GM23338 (cell line): ENCODE data around the gene PELI3. TPM values are rescaled to one million over a fixed set of nuclear protein-coding genes. Genes with fewer than 3 reads are reported as not detected.

Experiments used
- ATAC-seq: fragments of 200-7000 bp; cut with Tn5 transposase; 3 replicates; pipeline ENCODE4 v1.9.1; 2020
- DNase-seq: peaks from one replicate; pipeline ENCODE4 v3.0.0-alpha.2; 2015; ENCODE audit warnings: low spot score
- H2AFZ ChIP-seq: fragments of 200-600 bp; sonication (generic); 2 replicates; pipeline ENCODE4 v1.8.0; 2016; ENCODE audit warnings: antibody characterized with exemption, mild to moderate bottlenecking, moderate library complexity
- H3F3A ChIP-seq: fragments of 200-600 bp; sonication (generic); replicated peaks from 2 replicates; pipeline ENCODE4 v1.8.0; 2017; ENCODE audit warnings: antibody characterized with exemption, mixed run types, low read depth
- H3K27ac ChIP-seq: fragments of 200-600 bp; sonication (generic); 2 replicates; pipeline ENCODE4 v1.6.1; 2016; ENCODE audit warnings: low read depth
- H3K27me3 ChIP-seq: fragments of 200-600 bp; sonication (generic); 2 replicates; pipeline ENCODE4 v1.8.0; 2016; ENCODE audit warnings: mild to moderate bottlenecking, mixed run types, moderate library complexity; ENCODE audit not compliant: insufficient read depth
- H3K36me3 ChIP-seq: fragments of 200-600 bp; sonication (generic); 2 replicates; pipeline ENCODE4 v1.8.0; 2016; ENCODE audit warnings: mild to moderate bottlenecking; ENCODE audit not compliant: insufficient read depth
- H3K4me1 ChIP-seq: fragments of 200-600 bp; sonication (generic); 2 replicates; pipeline ENCODE4 v1.8.0; 2016; ENCODE audit warnings: mild to moderate bottlenecking, moderate library complexity; ENCODE audit not compliant: insufficient read depth
- H3K4me2 ChIP-seq: fragments of 200-600 bp; sonication (generic); 2 replicates; pipeline ENCODE4 v1.7.1; 2017; ENCODE audit warnings: mixed run types
- H3K4me3 ChIP-seq: fragments of 200-600 bp; sonication (generic); 2 replicates; pipeline ENCODE4 v1.6.1; 2016; ENCODE audit warnings: mixed run types
- H3K79me2 ChIP-seq: fragments of 200-600 bp; sonication (generic); replicated peaks from 2 replicates; pipeline ENCODE4 v1.8.0; 2017; ENCODE audit warnings: mild to moderate bottlenecking; ENCODE audit not compliant: insufficient read depth
- H3K9me2 ChIP-seq: fragments of 200-600 bp; sonication (generic); 2 replicates; pipeline ENCODE4 v1.8.0; 2017; ENCODE audit not compliant: insufficient read depth
- H4K20me1 ChIP-seq: fragments of 200-600 bp; sonication (generic); replicated peaks from 2 replicates; pipeline ENCODE4 v1.8.0; 2017; ENCODE audit warnings: mild to moderate bottlenecking; ENCODE audit not compliant: insufficient read depth
- H3K27ac Mint-ChIP-seq: 2 replicates; pipeline ENCODE4 v1.8.0; 2020; ENCODE audit warnings: inconsistent platforms, mild to moderate bottlenecking, moderate library complexity, mixed read lengths
- H3K27me3 Mint-ChIP-seq: 3 replicates; pipeline ENCODE4 v1.8.0; 2022; ENCODE audit warnings: low read depth, mild to moderate bottlenecking, moderate library complexity, mixed read lengths, inconsistent platforms; ENCODE audit not compliant: insufficient read depth, poor library complexity
- H3K36me3 Mint-ChIP-seq: 3 replicates; pipeline ENCODE4 v1.8.0; 2021; ENCODE audit warnings: low read depth, mild to moderate bottlenecking, inconsistent platforms, moderate library complexity, mixed read lengths
- H3K4me1 Mint-ChIP-seq: 3 replicates; pipeline ENCODE4 v1.8.0; 2020; ENCODE audit warnings: mild to moderate bottlenecking, inconsistent platforms, mixed read lengths
- H3K4me3 Mint-ChIP-seq: 3 replicates; pipeline ENCODE4 v1.8.0; 2021; ENCODE audit warnings: moderate library complexity, mild to moderate bottlenecking, inconsistent platforms, mixed read lengths
- H3K9me3 Mint-ChIP-seq: 3 replicates; pipeline ENCODE4 v1.8.0; 2020; ENCODE audit warnings: moderate library complexity, mild to moderate bottlenecking, inconsistent platforms, mixed read lengths
- CREB1 ChIP-seq: fragments of 250-450 bp; sonication (Bioruptor Pico); IDR thresholded peaks from 2 replicates; pipeline ENCODE4 v1.5.0; 2020; ENCODE audit warnings: low read depth, mild to moderate bottlenecking, moderate library complexity
- EZH2 ChIP-seq: fragments of 200-600 bp; sonication (generic); IDR thresholded peaks from one replicate; pipeline ENCODE4 v1.8.0; 2017; ENCODE audit warnings: antibody characterized with exemption, mild to moderate bottlenecking, low read depth; ENCODE audit not compliant: unreplicated experiment
- EZH2phosphoT487 ChIP-seq: fragments of 200-600 bp; sonication (generic); IDR thresholded peaks from one replicate; pipeline ENCODE4 v1.8.1; 2018; ENCODE audit warnings: antibody characterized with exemption; ENCODE audit not compliant: unreplicated experiment
- JUNB ChIP-seq: IDR thresholded peaks from one replicate; pipeline ENCODE4 v1.6.1; 2016; ENCODE audit warnings: antibody characterized with exemption; ENCODE audit not compliant: unreplicated experiment
- POLR2AphosphoS5 ChIP-seq: IDR thresholded peaks from 2 replicates; pipeline ENCODE4 v1.6.1; 2016; ENCODE audit warnings: antibody characterized with exemption, low read depth
- STAT1 ChIP-seq: IDR thresholded peaks from one replicate; pipeline ENCODE4 v1.6.1; 2016; ENCODE audit warnings: antibody characterized with exemption; ENCODE audit not compliant: unreplicated experiment
- ZNF331 ChIP-seq: fragments of 250-450 bp; sonication (Bioruptor Pico); IDR thresholded peaks from 2 replicates; pipeline ENCODE4 v1.5.0; 2020; ENCODE audit warnings: low read depth, mild to moderate bottlenecking, moderate library complexity
- polyA plus RNA-seq: library from polyadenylated mRNA; unstranded; fragments of >200 nt; fragmentation: Nextera tagmentation; extraction: Ambion mirVana; gene quantifications from 2 replicates; pipeline ENCODE4 v1.2.1, GENCODE V29; 2016
- total RNA-seq: library from RNA; depleted of rRNA; stranded (reverse); fragments of >200 nt; shearing (Covaris generic); gene quantifications from 2 replicates; pipeline ENCODE4 v1.2.3, GENCODE V29; 2014
- TF ChIP-seq, protein P1 (sequence below): fragments of 250-450 bp; sonication (Bioruptor Pico); IDR thresholded peaks from 2 replicates; pipeline ENCODE4 v1.5.0; 2020; ENCODE audit warnings: mild to moderate bottlenecking, moderate library complexity
- TF ChIP-seq, protein P2 (sequence below): IDR thresholded peaks from one replicate; pipeline ENCODE4 v1.6.1; 2018; ENCODE audit warnings: antibody characterized with exemption; ENCODE audit not compliant: unreplicated experiment

The PELI3 gene
- total and polyA plus RNA-seq, 2 experiments from 2014 or later: 2.8 to 9.1 TPM

DNA sequence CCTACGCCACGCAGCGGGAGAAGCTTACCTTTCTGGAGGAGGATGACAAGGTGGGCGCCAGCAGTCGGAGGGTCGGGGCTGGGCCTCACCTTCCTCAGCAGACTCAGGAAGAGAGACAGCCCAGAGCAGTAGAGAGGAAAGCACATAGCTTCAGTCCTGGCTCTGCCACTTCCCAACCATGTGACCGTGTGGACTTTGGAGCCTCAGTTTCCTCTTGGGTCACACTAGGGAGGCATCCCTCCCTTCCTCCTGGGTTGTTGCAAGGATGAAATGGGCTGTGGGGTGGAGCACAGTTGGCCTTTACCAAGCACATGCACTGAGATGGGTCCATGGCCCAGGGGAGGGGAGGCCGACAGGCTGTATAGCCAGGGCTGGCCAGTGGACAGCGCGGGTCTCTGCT, 26.4 kb downstream of the PELI3 start:
- Histone ChIP-seq H3K27ac (no peak overlapping the region), H3K4me2 (no peak overlapping the region), H3K27me3 (no peaks in the 10 kb centered on the region), H3K79me2 (no peaks in the 10 kb centered on the region), H3K36me3 (no peaks in the 10 kb centered on the region; the same call in 1 of the 2 replicates), H3K9me2 (no peaks in the 10 kb centered on the region), H4K20me1 (no peaks in the 10 kb centered on the region), H3K4me3 (no peak overlapping the region), H3K4me1 (peaks cover 5% of the 10 kb centered on the region), H2AFZ (no peak overlapping the region), H3F3A (0 out of 2 replicates have a peak, but pooled peaks cover 10% of the 10 kb centered on the region)
- peak overlapping the region; percentile 9; the same call in 1 of the 2 replicates for H3K27ac Mint-ChIP-seq
- H3K9me3 Mint-ChIP-seq: no peaks in the 10 kb centered on the region
- no peak overlapping the region for H3K4me3 Mint-ChIP-seq
- peaks cover 10% of the 10 kb centered on the region for H3K27me3 Mint-ChIP-seq
- TF ChIP-seq EZH2phosphoT487 (no peak), POLR2AphosphoS5 (no peak), JUNB (no peak), EZH2 (no peak), STAT1 (no peak), ZNF331 (CRISPR knock-in tag) (no peak), CREB1 (CRISPR knock-in tag) (no peak)
- TF ChIP-seq, protein P1, sequence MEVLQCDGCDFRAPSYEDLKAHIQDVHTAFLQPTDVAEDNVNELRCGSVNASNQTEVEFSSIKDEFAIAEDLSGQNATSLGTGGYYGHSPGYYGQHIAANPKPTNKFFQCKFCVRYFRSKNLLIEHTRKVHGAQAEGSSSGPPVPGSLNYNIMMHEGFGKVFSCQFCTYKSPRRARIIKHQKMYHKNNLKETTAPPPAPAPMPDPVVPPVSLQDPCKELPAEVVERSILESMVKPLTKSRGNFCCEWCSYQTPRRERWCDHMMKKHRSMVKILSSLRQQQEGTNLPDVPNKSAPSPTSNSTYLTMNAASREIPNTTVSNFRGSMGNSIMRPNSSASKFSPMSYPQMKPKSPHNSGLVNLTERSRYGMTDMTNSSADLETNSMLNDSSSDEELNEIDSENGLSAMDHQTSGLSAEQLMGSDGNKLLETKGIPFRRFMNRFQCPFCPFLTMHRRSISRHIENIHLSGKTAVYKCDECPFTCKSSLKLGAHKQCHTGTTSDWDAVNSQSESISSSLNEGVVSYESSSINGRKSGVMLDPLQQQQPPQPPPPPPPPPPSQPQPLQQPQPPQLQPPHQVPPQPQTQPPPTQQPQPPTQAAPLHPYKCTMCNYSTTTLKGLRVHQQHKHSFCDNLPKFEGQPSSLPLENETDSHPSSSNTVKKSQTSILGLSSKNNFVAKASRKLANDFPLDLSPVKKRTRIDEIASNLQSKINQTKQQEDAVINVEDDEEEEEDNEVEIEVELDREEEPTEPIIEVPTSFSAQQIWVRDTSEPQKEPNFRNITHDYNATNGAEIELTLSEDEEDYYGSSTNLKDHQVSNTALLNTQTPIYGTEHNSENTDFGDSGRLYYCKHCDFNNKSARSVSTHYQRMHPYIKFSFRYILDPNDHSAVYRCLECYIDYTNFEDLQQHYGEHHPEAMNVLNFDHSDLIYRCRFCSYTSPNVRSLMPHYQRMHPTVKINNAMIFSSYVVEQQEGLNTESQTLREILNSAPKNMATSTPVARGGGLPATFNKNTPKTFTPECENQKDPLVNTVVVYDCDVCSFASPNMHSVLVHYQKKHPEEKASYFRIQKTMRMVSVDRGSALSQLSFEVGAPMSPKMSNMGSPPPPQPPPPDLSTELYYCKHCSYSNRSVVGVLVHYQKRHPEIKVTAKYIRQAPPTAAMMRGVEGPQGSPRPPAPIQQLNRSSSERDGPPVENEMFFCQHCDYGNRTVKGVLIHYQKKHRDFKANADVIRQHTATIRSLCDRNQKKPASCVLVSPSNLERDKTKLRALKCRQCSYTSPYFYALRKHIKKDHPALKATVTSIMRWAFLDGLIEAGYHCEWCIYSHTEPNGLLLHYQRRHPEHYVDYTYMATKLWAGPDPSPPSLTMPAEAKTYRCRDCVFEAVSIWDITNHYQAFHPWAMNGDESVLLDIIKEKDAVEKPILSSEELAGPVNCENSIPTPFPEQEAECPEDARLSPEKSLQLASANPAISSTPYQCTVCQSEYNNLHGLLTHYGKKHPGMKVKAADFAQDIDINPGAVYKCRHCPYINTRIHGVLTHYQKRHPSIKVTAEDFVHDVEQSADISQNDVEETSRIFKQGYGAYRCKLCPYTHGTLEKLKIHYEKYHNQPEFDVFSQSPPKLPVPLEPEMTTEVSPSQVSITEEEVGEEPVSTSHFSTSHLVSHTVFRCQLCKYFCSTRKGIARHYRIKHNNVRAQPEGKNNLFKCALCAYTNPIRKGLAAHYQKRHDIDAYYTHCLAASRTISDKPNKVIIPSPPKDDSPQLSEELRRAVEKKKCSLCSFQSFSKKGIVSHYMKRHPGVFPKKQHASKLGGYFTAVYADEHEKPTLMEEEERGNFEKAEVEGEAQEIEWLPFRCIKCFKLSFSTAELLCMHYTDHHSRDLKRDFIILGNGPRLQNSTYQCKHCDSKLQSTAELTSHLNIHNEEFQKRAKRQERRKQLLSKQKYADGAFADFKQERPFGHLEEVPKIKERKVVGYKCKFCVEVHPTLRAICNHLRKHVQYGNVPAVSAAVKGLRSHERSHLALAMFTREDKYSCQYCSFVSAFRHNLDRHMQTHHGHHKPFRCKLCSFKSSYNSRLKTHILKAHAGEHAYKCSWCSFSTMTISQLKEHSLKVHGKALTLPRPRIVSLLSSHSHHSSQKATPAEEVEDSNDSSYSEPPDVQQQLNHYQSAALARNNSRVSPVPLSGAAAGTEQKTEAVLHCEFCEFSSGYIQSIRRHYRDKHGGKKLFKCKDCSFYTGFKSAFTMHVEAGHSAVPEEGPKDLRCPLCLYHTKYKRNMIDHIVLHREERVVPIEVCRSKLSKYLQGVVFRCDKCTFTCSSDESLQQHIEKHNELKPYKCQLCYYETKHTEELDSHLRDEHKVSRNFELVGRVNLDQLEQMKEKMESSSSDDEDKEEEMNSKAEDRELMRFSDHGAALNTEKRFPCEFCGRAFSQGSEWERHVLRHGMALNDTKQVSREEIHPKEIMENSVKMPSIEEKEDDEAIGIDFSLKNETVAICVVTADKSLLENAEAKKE (CRISPR knock-in tag): no peak
- TF ChIP-seq, protein P2, sequence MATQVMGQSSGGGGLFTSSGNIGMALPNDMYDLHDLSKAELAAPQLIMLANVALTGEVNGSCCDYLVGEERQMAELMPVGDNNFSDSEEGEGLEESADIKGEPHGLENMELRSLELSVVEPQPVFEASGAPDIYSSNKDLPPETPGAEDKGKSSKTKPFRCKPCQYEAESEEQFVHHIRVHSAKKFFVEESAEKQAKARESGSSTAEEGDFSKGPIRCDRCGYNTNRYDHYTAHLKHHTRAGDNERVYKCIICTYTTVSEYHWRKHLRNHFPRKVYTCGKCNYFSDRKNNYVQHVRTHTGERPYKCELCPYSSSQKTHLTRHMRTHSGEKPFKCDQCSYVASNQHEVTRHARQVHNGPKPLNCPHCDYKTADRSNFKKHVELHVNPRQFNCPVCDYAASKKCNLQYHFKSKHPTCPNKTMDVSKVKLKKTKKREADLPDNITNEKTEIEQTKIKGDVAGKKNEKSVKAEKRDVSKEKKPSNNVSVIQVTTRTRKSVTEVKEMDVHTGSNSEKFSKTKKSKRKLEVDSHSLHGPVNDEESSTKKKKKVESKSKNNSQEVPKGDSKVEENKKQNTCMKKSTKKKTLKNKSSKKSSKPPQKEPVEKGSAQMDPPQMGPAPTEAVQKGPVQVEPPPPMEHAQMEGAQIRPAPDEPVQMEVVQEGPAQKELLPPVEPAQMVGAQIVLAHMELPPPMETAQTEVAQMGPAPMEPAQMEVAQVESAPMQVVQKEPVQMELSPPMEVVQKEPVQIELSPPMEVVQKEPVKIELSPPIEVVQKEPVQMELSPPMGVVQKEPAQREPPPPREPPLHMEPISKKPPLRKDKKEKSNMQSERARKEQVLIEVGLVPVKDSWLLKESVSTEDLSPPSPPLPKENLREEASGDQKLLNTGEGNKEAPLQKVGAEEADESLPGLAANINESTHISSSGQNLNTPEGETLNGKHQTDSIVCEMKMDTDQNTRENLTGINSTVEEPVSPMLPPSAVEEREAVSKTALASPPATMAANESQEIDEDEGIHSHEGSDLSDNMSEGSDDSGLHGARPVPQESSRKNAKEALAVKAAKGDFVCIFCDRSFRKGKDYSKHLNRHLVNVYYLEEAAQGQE: no peak
- DNase-seq: no peak
- H3K4me1 Mint-ChIP-seq: peaks cover 8% of the 10 kb centered on the region
- ATAC-seq: no peak
- peaks cover 43% of the 10 kb centered on the region for H3K36me3 Mint-ChIP-seq
